ENCODE results near the gene AHRR. TPM values are rescaled to one million over a fixed set of nuclear protein-coding genes. Genes with fewer than 3 reads are reported as not detected.

The AHRR gene
- total RNA-seq, 1 experiment from 2014 or later: 21.4 TPM

- no peak for DNase-seq (ENCODE audit: low read depth, low spot score)
- in situ Hi-C loops (cut with HindIII; ENCODE audit: low pct_unique_long_range_greater_than_20kb, low sequenced_read_pairs): no loop called here
Observed at GRCh38 chr5:352639-353611, 31.4 kb downstream of the AHRR start.

- DNase-seq (ENCODE audit: low read depth, low spot score): no peak
- in situ Hi-C loops (cut with HindIII; ENCODE audit: low pct_unique_long_range_greater_than_20kb, low sequenced_read_pairs): no loop called here
Observed at GRCh38 chr5:353612-354580, 32.4 kb downstream of the AHRR start.

GRCh38 chr5:354581-355378, 33.3 kb downstream of the AHRR start:
- in situ Hi-C loops (cut with HindIII; ENCODE audit: low pct_unique_long_range_greater_than_20kb, low sequenced_read_pairs): no loop called here
- DNase-seq (ENCODE audit: low read depth, low spot score): no peak

- DNase-seq (ENCODE audit: low read depth, low spot score): no peak
- in situ Hi-C loops (cut with HindIII; ENCODE audit: low pct_unique_long_range_greater_than_20kb, low sequenced_read_pairs): no loop called here
Observed at GRCh38 chr5:355379-355935, 33.9 kb downstream of the AHRR start.

GRCh38 chr5:355958-356357, 34.4 kb downstream of the AHRR start:
- in situ Hi-C loops (cut with HindIII; ENCODE audit: low pct_unique_long_range_greater_than_20kb, low sequenced_read_pairs): no loop called here

GRCh38 chr5:359301-359897, 37.9 kb downstream of the AHRR start:
- in situ Hi-C loops (cut with HindIII; ENCODE audit: low pct_unique_long_range_greater_than_20kb, low sequenced_read_pairs): no loop called here
- DNase-seq (ENCODE audit: low read depth, low spot score): no peak

More at GRCh38 chr5:355958-356357, 34.4 kb downstream of the AHRR start:
- no peak for DNase-seq (ENCODE audit: low read depth, low spot score)

- in situ Hi-C loops (cut with HindIII; ENCODE audit: low pct_unique_long_range_greater_than_20kb, low sequenced_read_pairs): no loop called here
- DNase-seq (ENCODE audit: low read depth, low spot score): no peak
Observed at GRCh38 chr5:360257-361027, 38.9 kb downstream of the AHRR start.

- in situ Hi-C loops (cut with HindIII; ENCODE audit: low pct_unique_long_range_greater_than_20kb, low sequenced_read_pairs): no loop called here
- DNase-seq (ENCODE audit: low read depth, low spot score): no peak
Observed at GRCh38 chr5:362189-362588, 40.7 kb downstream of the AHRR start.

GRCh38 chr5:362978-363765, 41.7 kb downstream of the AHRR start:
- in situ Hi-C loops (cut with HindIII; ENCODE audit: low pct_unique_long_range_greater_than_20kb, low sequenced_read_pairs): no loop called here
- DNase-seq (ENCODE audit: low read depth, low spot score): no peak

GRCh38 chr5:364497-364896, 43.0 kb downstream of the AHRR start:
- in situ Hi-C loops (cut with HindIII; ENCODE audit: low pct_unique_long_range_greater_than_20kb, low sequenced_read_pairs): no loop called here
- DNase-seq (ENCODE audit: low read depth, low spot score): no peak

GRCh38 chr5:366541-367357, 45.2 kb downstream of the AHRR start:
- in situ Hi-C loops (cut with HindIII; ENCODE audit: low pct_unique_long_range_greater_than_20kb, low sequenced_read_pairs): no loop called here
- no peak for DNase-seq (ENCODE audit: low read depth, low spot score)

GRCh38 chr5:367358-368130, 46.0 kb downstream of the AHRR start:
- in situ Hi-C loops (cut with HindIII; ENCODE audit: low pct_unique_long_range_greater_than_20kb, low sequenced_read_pairs): no loop called here

GRCh38 chr5:368183-369084, 46.9 kb downstream of the AHRR start:
- in situ Hi-C loops (cut with HindIII; ENCODE audit: low pct_unique_long_range_greater_than_20kb, low sequenced_read_pairs): no loop called here
- DNase-seq (ENCODE audit: low read depth, low spot score): no peak

More at GRCh38 chr5:367358-368130, 46.0 kb downstream of the AHRR start:
- no peak for DNase-seq (ENCODE audit: low read depth, low spot score)
